ENCODE data around the gene PTGR2. TPM values are rescaled to one million over a fixed set of nuclear protein-coding genes. Genes with fewer than 3 reads are reported as not detected.

Gene PTGR2
- total and polyA plus RNA-seq, 2 of the 8 experiments (the other 6 are each of a cell fraction or from before 2014, with no cell fraction given), result 6.0 to 17.5 TPM

GRCh38 chr14:73818821-73819220 is 32.8 kb upstream of the PTGR2 start (continued):
- TF ChIP-seq CHD7 (IDR thresholded peaks at IDR 0.05; ENCODE audit: insufficient replicate concordance, low read length) (no peak), RXRA (IDR thresholded peaks at IDR 0.05; ENCODE audit: insufficient read depth, low read depth, low read length) (no peak), SUZ12 (IDR thresholded peaks at IDR 0.05; ENCODE audit: low read length) (no peak), E2F6 (IDR thresholded peaks at IDR 0.05) (no peak), CREB1 (IDR thresholded peaks at IDR 0.05) (no peak), ATF3 (IDR thresholded peaks at IDR 0.05; ENCODE audit: insufficient read depth, low read depth, low read length) (no peak), ASH2L (IDR thresholded peaks at IDR 0.05; ENCODE audit: low read length) (no peak), YY1 (IDR thresholded peaks at IDR 0.05; ENCODE audit: low read depth, low read length) (no peak), NANOG (IDR thresholded peaks at IDR 0.05; ENCODE audit: insufficient read depth, low read depth, low read length, poor library complexity, severe bottlenecking) (no peak), SRF (IDR thresholded peaks at IDR 0.05; ENCODE audit: low read depth, low read length) (no peak), TBP (IDR thresholded peaks at IDR 0.05; ENCODE audit: low read depth, low read length) (no peak), SIX5 (IDR thresholded peaks at IDR 0.05; ENCODE audit: low read depth, low read length) (no peak)
